GM21576 (cell line): ENCODE results near the gene ANO4.
"Not testable (repeated sequence)": the region's sequence is repeated elsewhere in the genome, so short reads cannot be mapped to it uniquely, and the experiment has no call there.

Experiments used
- ATAC-seq: cut with Tn5 transposase; IDR thresholded peaks from one replicate; pipeline ENCODE4 v1.9.1; 2021; ENCODE audit warnings: mild to moderate bottlenecking, moderate library complexity; ENCODE audit not compliant: unreplicated experiment

Gene ANO4

GRCh38 chr12:100986595-100987547 lies 192.3 kb downstream of the ANO4 start:
- no peak for ATAC-seq

GRCh38 chr12:100987552-100988521 lies 193.3 kb downstream of the ANO4 start:
- ATAC-seq: peak; percentile 97

GRCh38 chr12:100989509-100989908 lies 194.9 kb downstream of the ANO4 start:
- not testable (repeated sequence) for ATAC-seq

- no peak for ATAC-seq
Measured at GRCh38 chr12:100991102-100991501, 196.5 kb downstream of the ANO4 start.

- no peak for ATAC-seq
Measured at GRCh38 chr12:100992194-100992593, 197.6 kb downstream of the ANO4 start.

- no peak for ATAC-seq
Measured at GRCh38 chr12:100993916-100994450, 199.4 kb downstream of the ANO4 start.

- ATAC-seq: peak; percentile 53
Measured at GRCh38 chr12:100995201-100995600, 200.6 kb downstream of the ANO4 start.

- ATAC-seq: peak; percentile 79
Measured at GRCh38 chr12:100995771-100996170, 201.2 kb downstream of the ANO4 start.

- ATAC-seq: peak; percentile 75
Measured at GRCh38 chr12:101001669-101002068, 207.1 kb downstream of the ANO4 start.

- ATAC-seq: no peak
Measured at GRCh38 chr12:101002696-101003419, 208.3 kb downstream of the ANO4 start.

GRCh38 chr12:101004898-101005297 lies 210.3 kb downstream of the ANO4 start:
- no peak for ATAC-seq

GRCh38 chr12:101009274-101009673 lies 214.7 kb downstream of the ANO4 start:
- no peak for ATAC-seq

- ATAC-seq: no peak
Measured at GRCh38 chr12:101010896-101011295, 216.3 kb downstream of the ANO4 start.

- ATAC-seq: no peak
Measured at GRCh38 chr12:101013993-101014392, 219.4 kb downstream of the ANO4 start.

- no peak for ATAC-seq
Measured at GRCh38 chr12:101015044-101015443, 220.5 kb downstream of the ANO4 start.

- no peak for ATAC-seq
Measured at GRCh38 chr12:101018540-101018939, 224.0 kb downstream of the ANO4 start.

GRCh38 chr12:101019201-101019600 lies 224.6 kb downstream of the ANO4 start:
- ATAC-seq: no peak

GRCh38 chr12:101019667-101020066 lies 225.1 kb downstream of the ANO4 start:
- no peak for ATAC-seq

GRCh38 chr12:101021442-101021841 lies 226.9 kb downstream of the ANO4 start:
- no peak for ATAC-seq

GRCh38 chr12:101021911-101022388 lies 227.4 kb downstream of the ANO4 start:
- ATAC-seq: no peak
